SH-SY5Y (cell line): ENCODE results near the gene SLC2A4.

Source experiments
- GATA2 ChIP-seq: IDR thresholded peaks from 2 replicates; pipeline ENCODE4 v1.6.1; 2011; ENCODE audit warnings: mild to moderate bottlenecking, low read depth, low read length
- GATA3 ChIP-seq: IDR thresholded peaks from 2 replicates; pipeline ENCODE4 v1.6.1; 2011; ENCODE audit warnings: low read depth, mild to moderate bottlenecking, low read length, moderate library complexity

The SLC2A4 gene

GRCh38 chr17:7281074-7281952 lies at the start of gene SLC2A4:
Gene SLC2A4 (plus strand): TSS chr17:7281718. CDS start chr17:7281935, 217 bp downstream.
- TF ChIP-seq GATA2 = no peak
- TF ChIP-seq GATA3 = no peak

DNA sequence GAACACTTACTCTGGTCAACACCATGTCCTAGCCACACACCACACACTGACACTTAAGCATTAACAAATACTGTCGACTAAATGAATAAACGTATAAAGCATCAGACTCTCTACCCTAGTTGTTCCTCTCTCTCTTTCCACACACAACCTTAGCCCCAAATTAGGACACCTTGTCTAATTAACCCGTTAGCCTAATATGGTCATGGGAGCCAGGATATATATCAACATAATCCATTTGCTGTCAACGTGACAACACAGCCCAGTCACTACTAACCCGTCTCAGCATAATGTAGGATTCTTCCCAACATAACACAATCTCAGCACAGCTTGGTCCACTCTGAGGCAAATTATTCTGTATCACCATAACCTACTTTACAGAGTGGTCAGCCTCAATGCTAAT lies 49.4 kb upstream of the SLC2A4 start:
- TF ChIP-seq GATA2 (no peak), GATA3 (no peak)

DNA sequence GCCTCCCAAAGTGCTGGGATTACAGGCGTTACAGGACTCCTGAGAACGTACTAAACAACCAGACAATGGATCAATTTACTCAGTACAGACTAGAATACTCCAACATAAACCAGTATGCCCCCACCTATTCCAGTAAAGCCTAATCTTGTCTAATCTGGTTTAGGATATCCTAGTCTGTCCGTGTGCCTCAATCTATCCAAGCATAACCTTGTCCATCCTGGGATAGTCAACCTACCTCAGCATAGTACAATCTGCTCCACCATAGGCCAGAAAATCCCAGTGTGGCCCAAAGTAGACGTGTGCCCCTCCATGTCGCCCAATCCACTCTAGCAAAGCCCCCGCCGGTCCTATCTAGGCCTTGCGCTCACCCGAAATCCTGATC lies 47.8 kb upstream of the SLC2A4 start:
- TF ChIP-seq GATA2 (no peak), GATA3 (no peak)

GRCh38 chr17:7234083-7234951 lies 47.2 kb upstream of the SLC2A4 start, which contains the start of gene DVL2:
Gene DVL2 (minus strand): TSS chr17:7234517. CDS start chr17:7234262, 255 bp downstream.
- TF ChIP-seq GATA2 (no peak), GATA3 (no peak)

- TF ChIP-seq GATA3 (no peak), GATA2 (no peak)
Measured at GRCh38 chr17:7235693-7236665, 45.5 kb upstream of the SLC2A4 start.

- TF ChIP-seq GATA3 (no peak), GATA2 (no peak)
Measured at GRCh38 chr17:7236808-7237207, 44.7 kb upstream of the SLC2A4 start.

GRCh38 chr17:7237266-7237760 lies 44.2 kb upstream of the SLC2A4 start:
- TF ChIP-seq GATA3 (no peak), GATA2 (0 out of 2 replicates have a peak, but pooled peaks have one; percentile 19)

DNA sequence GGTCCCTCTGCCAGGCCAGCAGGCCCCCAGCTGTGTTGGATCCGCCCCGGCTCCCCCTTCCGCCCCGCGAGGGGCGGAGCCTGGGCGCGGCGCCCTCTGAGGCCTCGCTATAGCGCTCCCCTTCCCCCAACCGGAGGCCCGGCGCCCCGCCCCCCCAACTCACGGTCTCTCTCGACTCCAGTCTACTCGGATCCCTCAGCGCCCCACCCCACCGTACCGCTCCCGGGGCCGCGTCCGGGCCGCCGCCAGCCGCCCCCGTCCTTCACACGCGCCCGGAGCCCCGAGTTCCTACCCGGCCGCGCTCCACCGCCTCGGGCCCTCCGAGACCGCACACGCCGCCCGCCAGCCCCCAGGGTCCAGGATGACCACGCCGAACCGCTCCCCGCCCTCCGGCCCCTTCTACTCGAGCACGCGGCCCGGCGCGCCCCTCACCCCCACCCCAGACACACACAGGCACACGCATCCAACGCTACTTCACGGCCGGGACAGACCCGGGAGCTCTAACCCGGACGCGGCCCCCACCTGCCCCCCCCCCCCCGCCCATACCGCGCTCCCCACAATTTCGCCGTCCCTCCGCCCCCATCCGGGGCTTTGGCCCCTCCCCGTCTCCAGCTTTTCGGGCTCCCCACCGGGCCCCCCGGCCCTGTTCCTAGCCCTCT lies 43.6 kb upstream of the SLC2A4 start:
- no peak for TF ChIP-seq GATA3
- no peak for TF ChIP-seq GATA2

GRCh38 chr17:7238420-7239090 lies 43.0 kb upstream of the SLC2A4 start:
- TF ChIP-seq GATA3 (no peak), GATA2 (no peak)

DNA sequence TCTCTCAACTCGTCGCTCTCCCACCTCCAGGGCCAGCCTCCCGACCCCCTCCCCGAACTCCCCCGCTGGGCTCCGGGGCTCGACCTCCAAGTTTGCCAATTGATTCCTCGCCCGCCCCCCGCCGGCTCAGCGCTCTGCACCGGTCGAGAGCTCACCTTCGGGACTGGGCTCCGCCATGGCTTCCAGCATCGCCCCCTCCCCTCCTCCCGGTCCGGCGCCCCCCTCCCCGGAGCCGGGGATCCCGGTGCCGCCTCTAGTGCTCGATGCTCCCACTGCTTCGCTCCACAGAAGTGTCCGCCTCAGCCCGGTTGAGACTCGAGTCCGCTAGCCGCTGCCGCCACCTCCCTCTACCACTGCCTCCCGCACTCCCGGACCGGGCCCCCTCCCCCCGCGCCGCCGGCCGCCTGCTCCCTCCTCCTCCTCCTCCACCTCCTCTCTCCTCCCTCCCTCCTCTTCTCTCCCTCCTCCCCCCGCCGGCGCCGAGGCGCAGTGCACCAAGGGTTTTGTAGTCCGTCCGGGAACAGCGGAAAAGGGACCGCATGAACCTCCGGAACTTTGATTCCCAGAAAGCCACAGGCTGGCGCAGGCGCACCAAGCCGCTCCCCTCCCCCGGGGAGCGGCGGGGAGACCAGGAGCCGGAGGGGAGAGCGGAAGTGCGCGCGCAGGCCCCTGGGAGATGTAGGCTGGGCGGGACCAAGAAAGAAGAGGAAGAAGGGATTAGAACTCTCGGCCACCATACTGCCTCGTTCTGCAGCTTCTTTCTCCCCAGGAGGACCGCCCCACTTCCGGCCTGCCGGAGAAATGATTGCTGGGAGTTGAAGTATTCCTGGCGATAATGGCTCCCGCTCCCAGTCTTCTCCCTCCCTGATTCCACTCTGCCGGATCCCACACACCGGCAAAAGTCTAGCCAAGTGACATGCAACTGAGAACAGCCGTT lies 42.2 kb upstream of the SLC2A4 start, which contains the start of gene PHF23:
TSS of gene PHF23 (minus strand) at position 367 of the 937 bp plus-strand sequence. CDS start at position 189, 178 bp downstream.
- TF ChIP-seq GATA3 = no peak
- no peak for TF ChIP-seq GATA2

- TF ChIP-seq GATA2 = no peak
- no peak for TF ChIP-seq GATA3
Measured at GRCh38 chr17:7240375-7240774, 41.1 kb upstream of the SLC2A4 start.
